ENCODE results near the gene TBCE.
"Not testable (repeated sequence)": the region's sequence is repeated elsewhere in the genome, so short reads cannot be mapped to it uniquely, and the experiment has no call there.

Gene TBCE

DNA sequence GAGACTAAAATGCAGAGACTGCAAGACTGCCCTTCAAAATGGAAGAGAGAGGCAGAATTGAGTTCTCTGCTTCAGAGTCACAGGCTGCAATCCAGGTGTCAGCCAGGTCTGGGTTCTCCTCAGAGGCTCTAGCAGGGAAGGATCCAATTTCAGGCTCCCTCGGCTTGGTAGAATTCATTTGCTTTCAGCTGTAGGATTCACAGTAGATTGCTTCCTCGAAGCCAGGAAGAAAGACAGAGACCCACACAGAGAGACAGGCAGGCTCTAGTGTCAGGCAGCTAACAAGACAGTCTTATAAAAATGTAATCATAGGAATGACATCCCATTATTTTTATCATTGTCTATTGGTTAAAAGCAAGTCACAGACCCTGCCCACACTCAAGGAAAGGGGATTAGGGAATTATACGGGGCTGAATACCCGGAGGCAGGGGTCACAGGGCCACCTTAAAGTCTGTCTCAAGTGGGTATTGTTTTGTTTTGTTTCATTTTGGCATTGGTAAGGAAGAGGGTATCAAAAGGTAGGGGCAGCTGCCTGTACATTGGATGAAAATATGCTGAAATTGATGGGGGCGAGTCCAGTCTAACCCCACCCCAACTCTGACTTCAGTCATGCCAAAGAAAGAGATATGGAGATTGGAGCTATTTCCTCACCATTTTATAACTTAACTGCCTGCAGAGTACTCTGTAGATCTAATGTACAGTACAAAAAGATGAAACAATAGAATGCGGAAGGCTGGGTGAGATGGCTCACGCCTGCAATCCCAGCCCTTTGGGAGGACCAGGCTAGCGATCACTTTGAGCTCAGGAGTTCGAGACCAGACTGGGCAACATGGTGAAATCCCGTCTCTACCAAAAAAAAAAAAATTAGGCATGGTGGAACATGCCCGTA lies 9.5 kb upstream of the TBCE start:
- no peak for ATAC-seq

DNA sequence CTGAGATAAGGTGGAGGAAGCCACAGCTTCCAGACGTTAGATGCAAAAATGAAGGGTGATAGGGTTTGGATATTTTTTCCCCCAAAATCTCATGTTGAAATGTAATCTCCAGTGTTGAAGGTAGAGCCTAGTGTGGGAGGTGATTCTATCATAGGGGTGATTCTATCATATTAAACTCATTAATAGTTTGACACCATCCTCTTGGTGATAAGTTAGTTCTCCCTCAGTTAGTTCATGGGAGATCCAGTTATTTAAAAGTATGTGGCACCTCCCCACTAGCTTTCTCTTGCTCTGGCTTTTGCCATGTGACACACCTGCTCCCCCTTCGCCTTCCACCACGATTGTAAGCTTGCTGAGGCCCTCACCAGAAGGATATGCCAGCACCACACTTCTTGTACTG lies 8.3 kb upstream of the TBCE start:
- no peak for ATAC-seq

GRCh38 chr1:235364189-235364588 lies 3.0 kb upstream of the TBCE start:
- ATAC-seq, result not testable (repeated sequence)

GRCh38 chr1:235366286-235366685 lies 941 bp upstream of the TBCE start:
- ATAC-seq, result peak; percentile 71 to 77

DNA sequence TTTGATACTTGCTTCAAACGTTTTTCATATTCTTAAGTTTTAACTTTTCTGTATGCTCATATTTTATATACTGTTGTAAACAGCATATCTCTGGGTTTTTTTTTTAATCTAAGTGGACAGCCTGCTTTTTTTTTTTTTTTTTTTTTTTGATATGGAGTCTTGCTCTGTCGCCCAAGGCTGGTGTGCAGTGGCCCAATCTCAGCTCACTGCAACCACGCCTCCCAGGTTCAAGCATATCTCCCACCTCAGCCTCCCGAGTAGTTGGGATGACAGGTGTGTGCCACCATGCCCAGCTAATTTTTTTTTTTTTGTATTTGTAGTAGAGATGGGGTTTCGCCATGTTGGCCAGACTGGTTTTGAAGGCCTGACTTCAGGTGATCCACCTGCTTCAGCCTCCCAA lies 1.2 kb downstream of the TBCE start:
- ATAC-seq, result no peak

DNA sequence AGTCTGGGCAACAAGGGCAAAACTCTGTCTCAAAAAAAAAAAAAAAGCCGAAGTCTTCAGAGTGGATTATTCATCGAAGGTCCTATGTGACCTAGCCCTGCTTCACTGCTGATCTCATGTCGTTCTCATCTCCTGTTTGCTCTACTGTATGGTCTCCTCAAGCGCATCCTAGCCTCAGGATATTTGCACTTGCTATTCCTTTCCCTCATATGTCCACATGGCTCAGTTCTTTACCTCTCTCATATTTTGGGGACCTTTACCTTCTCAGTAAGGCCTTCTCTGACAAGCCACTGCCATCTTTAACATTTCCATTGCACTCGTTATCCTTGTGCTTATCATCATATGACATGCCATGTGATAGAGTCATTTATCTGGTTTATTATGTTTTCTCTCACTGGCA lies 2.6 kb downstream of the TBCE start:
- no peak for ATAC-seq

GRCh38 chr1:235375919-235376605 lies 8.8 kb downstream of the TBCE start:
- no peak for ATAC-seq

DNA sequence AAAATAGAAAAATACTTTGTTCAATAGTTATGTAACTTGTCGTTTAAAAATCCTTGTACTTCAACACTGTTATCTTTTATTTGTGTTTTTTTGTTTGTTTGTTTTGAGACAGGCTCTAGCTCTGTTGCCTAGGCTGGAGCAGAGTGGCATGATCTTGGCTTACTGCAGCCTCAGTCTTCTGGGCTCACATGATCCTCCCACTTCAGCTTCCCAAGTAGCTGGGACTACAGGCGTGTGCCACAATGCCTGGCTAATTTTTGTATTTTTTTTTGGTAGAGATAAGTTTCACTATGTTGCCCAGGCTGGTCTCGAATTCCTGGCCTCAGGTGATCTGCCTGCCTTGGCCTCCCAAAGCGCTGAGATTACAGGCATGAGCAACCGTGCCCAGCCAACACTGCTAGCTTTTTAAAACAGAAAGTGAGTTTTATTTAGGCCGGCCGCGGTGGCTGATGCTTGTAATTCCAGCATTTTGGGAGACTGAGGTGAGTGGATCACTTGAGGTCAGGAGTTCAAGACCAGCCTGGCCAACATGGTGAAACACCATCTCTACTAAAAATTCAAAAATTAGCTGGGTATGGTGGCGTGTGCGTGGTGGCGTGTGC lies 11.0 kb downstream of the TBCE start:
- ATAC-seq, result not testable (repeated sequence)

DNA sequence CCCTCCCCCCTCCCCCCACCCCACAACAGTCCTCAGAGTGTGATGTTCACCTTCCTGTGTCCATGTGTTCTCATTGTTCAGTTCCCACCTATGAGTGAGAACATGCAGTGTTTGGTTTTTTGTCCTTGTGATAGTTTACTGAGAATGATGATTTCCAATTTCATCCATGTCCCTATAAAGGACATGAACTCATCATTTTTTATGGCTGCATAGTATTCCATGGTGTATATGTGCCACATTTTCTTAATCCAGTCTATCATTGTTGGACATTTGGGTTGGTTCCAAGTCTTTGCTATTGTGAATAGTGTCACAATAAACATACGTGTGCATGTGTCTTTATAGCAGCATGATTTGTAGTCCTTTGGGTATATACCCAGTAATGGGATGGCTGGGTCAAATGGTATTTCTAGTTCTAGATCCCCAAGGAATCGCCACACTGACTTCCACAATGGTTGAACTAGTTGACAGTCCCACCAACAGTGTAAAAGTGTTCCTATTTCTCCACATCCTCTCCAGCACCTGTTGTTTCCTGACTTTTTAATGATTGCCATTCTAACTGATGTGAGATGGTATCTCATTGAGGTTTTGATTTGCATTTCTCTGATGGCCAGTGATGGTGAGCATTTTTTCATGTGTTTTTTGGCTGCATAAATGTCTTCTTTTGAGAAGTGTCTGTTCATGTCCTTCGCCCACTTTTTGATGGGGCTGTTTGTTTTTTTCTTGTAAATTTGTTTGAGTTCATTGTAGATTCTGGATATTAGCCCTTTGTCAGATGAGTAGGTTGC lies 14.9 kb downstream of the TBCE start:
- ATAC-seq, result not testable (repeated sequence)

- ATAC-seq, result not testable (repeated sequence)
Measured at GRCh38 chr1:235385633-235386032, 18.4 kb downstream of the TBCE start.

- ATAC-seq, result no peak
Measured at GRCh38 chr1:235391874-235392273, 24.6 kb downstream of the TBCE start.

- no peak for ATAC-seq
Measured at GRCh38 chr1:235397733-235398132, 30.5 kb downstream of the TBCE start.

GRCh38 chr1:235399661-235400060 lies 32.4 kb downstream of the TBCE start:
- no peak for ATAC-seq

- ATAC-seq, result no peak
Measured at GRCh38 chr1:235401251-235401650, 34.0 kb downstream of the TBCE start.

DNA sequence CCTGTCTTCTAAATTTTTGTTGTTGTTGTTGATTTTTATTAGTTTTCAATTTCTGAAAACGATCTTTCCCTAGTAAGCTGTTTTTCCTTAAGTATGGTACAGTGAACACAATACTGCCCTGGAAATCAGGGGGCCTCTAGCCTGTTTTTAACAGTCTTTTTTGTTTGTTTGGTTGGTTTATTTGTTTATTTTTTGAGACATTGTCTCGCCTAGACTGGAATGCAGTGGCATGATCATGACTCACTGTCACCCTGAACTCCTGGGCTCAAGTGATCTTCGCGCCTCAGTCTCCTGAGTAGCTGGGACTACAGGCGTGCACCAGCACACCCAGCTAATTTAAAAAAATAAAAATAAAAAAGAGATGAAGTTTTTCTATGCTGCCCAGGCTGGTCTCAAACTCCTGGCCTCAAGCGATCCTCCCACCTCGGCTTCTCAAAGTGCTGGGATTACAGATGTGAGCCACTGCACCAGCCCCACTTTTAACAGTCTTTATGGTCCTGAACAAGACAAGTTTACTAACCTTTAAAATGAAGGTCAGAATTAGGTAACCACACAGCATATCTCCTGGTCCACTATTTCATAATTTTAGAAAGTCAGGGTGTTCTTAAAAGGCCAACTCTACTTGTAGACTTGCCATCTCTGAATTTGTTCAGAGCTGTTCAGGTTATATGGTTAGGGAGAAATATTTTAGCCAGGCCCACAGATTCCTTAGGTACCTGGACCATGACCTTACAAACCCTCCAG lies 35.4 kb downstream of the TBCE start:
- ATAC-seq, result no peak

- ATAC-seq, result no peak
Measured at GRCh38 chr1:235403593-235403992, 36.4 kb downstream of the TBCE start.

DNA sequence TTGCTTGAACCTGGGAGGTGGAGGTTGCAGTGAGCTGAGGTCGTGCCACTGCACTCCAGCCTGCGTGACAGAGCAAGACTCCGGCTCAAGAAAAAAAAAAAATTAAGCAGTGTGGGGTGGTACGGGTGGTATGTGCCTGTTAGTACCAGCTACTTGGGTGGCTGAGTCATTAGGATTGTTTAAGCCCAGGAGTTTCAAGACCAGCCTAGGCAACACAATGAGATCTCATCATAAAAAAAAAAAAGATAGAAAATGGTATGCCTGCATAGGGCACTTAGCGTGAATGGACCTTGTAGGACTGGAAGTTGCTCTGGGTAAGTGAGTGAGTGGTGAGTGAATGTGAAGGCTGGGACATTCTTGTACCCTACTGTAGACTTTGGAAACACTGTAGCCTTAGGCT lies 37.0 kb downstream of the TBCE start:
- ATAC-seq, result no peak

DNA sequence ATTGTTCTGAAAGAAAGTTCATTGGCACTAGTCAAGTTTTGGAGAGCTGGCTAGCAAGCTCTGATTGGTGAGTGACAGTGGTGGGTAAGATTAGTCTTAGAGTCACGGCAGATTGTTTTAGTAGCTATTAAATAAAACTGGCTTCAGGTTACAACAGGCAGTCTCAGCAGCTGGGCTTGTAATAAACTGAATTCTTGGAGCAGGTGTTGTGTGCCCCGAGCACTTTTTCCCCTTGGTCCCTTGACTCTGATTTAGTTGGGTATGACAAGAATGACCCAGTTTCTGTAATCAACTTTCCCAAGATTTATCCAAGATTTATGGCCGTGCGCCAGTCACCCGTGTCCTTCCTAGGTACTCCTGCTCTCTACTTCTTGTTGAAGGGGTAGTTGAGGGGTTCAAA lies 40.2 kb downstream of the TBCE start:
- no peak for ATAC-seq

DNA sequence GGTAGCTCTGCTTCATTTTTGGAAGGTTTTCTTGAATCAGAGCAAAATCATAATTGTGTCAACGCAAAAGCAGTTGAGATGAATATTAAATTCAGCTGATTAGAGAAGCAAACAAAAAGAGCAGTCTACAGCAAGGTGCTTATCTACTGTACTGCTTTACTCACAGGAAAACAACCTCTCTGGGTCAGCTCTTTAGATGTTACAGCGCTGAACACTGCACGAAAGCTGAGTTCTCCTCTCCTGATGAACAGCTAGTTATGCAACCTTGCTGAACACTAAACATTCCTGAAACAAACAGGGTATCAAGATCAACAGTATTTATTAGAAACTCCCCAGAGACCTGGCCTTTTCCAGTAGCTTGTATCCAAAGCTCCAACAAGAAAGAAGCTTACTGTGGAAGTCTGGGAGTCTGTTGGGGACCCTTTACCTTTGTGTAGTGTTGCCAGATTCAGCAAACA lies 41.3 kb downstream of the TBCE start:
- ATAC-seq, result no peak

DNA sequence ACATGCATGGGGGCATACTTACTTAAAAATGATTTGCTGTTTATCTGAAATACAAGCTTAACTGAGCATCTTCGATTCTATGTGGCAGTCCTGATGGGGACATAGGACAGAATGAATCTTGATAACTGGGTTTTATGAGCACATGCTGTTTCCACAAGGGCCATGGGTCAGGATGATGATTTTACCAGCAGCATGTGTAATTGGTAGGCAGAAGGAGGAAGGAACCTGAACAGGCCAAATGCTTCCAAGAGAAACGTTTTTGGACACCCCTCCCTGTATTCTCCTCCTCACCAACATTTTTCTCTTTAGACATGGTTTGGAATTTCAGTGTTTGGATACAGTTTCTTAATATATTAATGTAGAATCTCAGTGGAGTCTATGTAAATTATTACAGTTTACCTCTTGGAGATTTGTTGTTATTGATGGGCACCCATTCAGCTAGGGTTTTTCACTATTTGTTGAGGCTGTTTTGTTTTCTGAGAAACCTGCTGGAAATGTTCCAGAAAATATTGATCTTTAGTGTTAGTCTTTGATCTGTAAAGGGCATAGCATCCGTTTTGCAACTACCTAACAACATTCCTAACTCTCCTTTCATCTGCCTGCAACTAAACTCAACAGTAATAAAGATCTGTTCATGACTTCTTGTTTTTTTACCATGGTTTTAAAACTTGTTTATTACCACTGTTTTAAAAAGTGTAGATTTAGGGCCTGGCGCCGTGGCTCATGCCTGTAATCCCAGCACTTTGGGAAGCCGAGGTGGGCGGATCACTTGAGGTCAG lies 42.0 kb downstream of the TBCE start:
- ATAC-seq, result no peak

- no peak for ATAC-seq
Measured at GRCh38 chr1:235410467-235410866, 43.2 kb downstream of the TBCE start.

Measured in activated CD4-positive, CD25-positive, alpha-beta regulatory T cell treated with anti-CD3 and anti-CD28 coated beads, Interleukin-2, amount 50 U/mL, for 24 hours (primary cell).